ENCODE results near the gene KBTBD7. TPM values are rescaled to one million over a fixed set of nuclear protein-coding genes. Genes with fewer than 3 reads are reported as not detected.
A peak's percentile ranks its signal among the peaks of the same experiment; 100 is the strongest.

KBTBD7 gene
- total and polyA plus RNA-seq, 9 of the 15 experiments (the other 6 are each of a cell fraction or from before 2014, with no cell fraction given): 1.8 to 4.4 (median 3.3) TPM

DNA sequence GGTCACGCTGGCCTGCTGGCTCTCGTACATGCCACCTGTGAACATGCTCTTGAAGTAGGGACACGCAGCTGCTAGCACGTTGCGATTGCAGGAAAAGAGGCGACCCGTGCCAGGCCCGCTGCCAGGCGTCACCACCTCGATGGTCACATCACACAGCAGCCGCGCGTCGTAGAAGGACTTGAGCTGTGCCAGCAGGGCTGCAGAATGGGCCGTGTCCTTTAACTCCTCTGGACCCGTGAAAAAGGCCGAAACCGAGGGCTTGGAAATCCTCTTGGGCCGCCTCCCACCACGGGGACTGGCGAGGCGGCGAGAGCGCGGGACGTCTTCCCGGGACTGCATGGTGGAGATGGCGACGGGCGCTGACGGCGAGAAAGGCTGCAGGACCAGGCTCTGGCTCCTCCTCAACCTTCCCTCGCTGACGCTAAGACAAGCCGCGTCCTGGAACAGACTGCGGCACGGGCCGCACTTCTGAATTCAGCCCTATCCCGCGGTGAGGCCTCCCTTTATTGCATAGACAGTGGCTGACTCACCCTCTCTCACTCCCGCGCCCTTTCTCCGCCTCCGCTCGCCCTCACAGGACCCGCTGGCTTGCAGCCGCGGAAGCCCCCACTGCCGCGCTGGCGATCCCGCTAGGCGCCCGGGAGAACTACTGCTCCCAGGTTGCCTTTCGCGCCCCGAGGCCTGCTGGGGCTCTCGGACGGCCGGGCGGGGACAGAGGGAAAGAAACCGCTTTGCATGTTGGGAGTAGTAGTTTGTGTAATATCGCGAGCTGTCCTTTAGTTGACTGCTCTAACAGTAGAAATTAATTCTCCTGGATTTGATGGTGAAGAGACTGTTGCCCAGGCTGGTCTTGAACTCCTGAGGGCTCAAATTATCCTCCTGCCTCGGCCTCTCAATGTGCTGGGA lies at the start of gene KBTBD7 (continued):
- TF ChIP-seq, protein P1, sequence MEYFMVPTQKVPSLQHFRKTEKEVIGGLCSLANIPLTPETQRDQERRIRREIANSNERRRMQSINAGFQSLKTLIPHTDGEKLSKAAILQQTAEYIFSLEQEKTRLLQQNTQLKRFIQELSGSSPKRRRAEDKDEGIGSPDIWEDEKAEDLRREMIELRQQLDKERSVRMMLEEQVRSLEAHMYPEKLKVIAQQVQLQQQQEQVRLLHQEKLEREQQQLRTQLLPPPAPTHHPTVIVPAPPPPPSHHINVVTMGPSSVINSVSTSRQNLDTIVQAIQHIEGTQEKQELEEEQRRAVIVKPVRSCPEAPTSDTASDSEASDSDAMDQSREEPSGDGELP (CRISPR knock-in tag; IDR thresholded peaks at IDR 0.05; ENCODE audit: borderline replicate concordance): peak; percentile 79
- no peak for TF ChIP-seq MAFK (IDR thresholded peaks at IDR 0.05; ENCODE audit: low read length)
- no peak for TF ChIP-seq ZNF76 (CRISPR knock-in tag; IDR thresholded peaks at IDR 0.05; ENCODE audit: borderline replicate concordance)
- peak; percentile 43 for TF ChIP-seq SMAD1 (IDR thresholded peaks at IDR 0.05; ENCODE audit: low read depth, low read length, partially characterized antibody)
- peak; percentile 66; the same call in 1 of the 2 replicates for TF ChIP-seq SMARCE1 (IDR thresholded peaks at IDR 0.05)
- TF ChIP-seq ZNF354B (CRISPR knock-in tag; IDR thresholded peaks at IDR 0.05): no peak
- peak; percentile 79; the same call in 1 of the 2 replicates for TF ChIP-seq LCOR (CRISPR knock-in tag; IDR thresholded peaks at IDR 0.05)
- no peak for TF ChIP-seq CBX8 (IDR thresholded peaks at IDR 0.05; ENCODE audit: borderline replicate concordance, extremely low read depth, low read depth, low read length, poor library complexity, severe bottlenecking)
- TF ChIP-seq XRCC4 (IDR thresholded peaks at IDR 0.05; ENCODE audit: extremely low read depth, insufficient read depth, insufficient read length): no peak
- TF ChIP-seq TFAM (CRISPR knock-in tag; conservative IDR thresholded peaks at IDR 0.05): no peak
- TF ChIP-seq, protein P2, sequence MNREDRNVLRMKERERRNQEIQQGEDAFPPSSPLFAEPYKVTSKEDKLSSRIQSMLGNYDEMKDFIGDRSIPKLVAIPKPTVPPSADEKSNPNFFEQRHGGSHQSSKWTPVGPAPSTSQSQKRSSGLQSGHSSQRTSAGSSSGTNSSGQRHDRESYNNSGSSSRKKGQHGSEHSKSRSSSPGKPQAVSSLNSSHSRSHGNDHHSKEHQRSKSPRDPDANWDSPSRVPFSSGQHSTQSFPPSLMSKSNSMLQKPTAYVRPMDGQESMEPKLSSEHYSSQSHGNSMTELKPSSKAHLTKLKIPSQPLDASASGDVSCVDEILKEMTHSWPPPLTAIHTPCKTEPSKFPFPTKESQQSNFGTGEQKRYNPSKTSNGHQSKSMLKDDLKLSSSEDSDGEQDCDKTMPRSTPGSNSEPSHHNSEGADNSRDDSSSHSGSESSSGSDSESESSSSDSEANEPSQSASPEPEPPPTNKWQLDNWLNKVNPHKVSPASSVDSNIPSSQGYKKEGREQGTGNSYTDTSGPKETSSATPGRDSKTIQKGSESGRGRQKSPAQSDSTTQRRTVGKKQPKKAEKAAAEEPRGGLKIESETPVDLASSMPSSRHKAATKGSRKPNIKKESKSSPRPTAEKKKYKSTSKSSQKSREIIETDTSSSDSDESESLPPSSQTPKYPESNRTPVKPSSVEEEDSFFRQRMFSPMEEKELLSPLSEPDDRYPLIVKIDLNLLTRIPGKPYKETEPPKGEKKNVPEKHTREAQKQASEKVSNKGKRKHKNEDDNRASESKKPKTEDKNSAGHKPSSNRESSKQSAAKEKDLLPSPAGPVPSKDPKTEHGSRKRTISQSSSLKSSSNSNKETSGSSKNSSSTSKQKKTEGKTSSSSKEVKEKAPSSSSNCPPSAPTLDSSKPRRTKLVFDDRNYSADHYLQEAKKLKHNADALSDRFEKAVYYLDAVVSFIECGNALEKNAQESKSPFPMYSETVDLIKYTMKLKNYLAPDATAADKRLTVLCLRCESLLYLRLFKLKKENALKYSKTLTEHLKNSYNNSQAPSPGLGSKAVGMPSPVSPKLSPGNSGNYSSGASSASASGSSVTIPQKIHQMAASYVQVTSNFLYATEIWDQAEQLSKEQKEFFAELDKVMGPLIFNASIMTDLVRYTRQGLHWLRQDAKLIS (CRISPR knock-in tag; IDR thresholded peaks at IDR 0.05): no peak
- TF ChIP-seq BACH1 (tag; IDR thresholded peaks at IDR 0.05): peak; percentile 41; the same call in 1 of the 2 replicates
- peak; percentile 95 for TF ChIP-seq ZNF143 (CRISPR knock-in tag; IDR thresholded peaks at IDR 0.05)
- no peak for TF ChIP-seq NFXL1 (CRISPR knock-in tag; IDR thresholded peaks at IDR 0.05)
- TF ChIP-seq, protein P3, sequence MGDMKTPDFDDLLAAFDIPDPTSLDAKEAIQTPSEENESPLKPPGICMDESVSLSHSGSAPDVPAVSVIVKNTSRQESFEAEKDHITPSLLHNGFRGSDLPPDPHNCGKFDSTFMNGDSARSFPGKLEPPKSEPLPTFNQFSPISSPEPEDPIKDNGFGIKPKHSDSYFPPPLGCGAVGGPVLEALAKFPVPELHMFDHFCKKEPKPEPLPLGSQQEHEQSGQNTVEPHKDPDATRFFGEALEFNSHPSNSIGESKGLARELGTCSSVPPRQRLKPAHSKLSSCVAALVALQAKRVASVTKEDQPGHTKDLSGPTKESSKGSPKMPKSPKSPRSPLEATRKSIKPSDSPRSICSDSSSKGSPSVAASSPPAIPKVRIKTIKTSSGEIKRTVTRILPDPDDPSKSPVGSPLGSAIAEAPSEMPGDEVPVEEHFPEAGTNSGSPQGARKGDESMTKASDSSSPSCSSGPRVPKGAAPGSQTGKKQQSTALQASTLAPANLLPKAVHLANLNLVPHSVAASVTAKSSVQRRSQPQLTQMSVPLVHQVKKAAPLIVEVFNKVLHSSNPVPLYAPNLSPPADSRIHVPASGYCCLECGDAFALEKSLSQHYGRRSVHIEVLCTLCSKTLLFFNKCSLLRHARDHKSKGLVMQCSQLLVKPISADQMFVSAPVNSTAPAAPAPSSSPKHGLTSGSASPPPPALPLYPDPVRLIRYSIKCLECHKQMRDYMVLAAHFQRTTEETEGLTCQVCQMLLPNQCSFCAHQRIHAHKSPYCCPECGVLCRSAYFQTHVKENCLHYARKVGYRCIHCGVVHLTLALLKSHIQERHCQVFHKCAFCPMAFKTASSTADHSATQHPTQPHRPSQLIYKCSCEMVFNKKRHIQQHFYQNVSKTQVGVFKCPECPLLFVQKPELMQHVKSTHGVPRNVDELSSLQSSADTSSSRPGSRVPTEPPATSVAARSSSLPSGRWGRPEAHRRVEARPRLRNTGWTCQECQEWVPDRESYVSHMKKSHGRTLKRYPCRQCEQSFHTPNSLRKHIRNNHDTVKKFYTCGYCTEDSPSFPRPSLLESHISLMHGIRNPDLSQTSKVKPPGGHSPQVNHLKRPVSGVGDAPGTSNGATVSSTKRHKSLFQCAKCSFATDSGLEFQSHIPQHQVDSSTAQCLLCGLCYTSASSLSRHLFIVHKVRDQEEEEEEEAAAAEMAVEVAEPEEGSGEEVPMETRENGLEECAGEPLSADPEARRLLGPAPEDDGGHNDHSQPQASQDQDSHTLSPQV (IDR thresholded peaks at IDR 0.05): peak; percentile 76
